Measurements from ENCODE around the gene IGSF9B. TPM values are rescaled to one million over a fixed set of nuclear protein-coding genes. Genes with fewer than 3 reads are reported as not detected.

Gene IGSF9B
- total RNA-seq, 1 donor from 2014 or later = 38.9 TPM

Other genes starting within 250 kb of the IGSF9B start
- gene SPATA19, start 111.5 kb downstream of the IGSF9B start, total RNA-seq = not detected
- gene JAM3, start 112.1 kb upstream of the IGSF9B start, total RNA-seq = 23.1 TPM

All from Right ventricle myocardium superior (tissue), 1 donor.